PC-9 (cell line): ENCODE results near the gene TTBK2. TPM values are rescaled to one million over a fixed set of nuclear protein-coding genes. Genes with fewer than 3 reads are reported as not detected.

Source experiments
- BruUV-seq: library from RNA; stranded (reverse); fragments of 400-500 nt; replicated peaks from 2 replicates; lab custom pipeline; 2021; lab: Mats Ljungman, UMichigan
- CTCF ChIA-PET: fragments of 300-600 bp; sonication (Branson Sonifier 250); formaldehyde crosslinking; loops from one replicate; lab custom pipeline; 2022; ENCODE audit warnings: antibody characterized with exemption; lab: Charles Lee
- POLR2A ChIA-PET: fragments of 300-600 bp; sonication (Branson Sonifier 250); formaldehyde crosslinking; loops from one replicate; lab custom pipeline; 2022; ENCODE audit warnings: antibody characterized with exemption; ENCODE audit not compliant: unreplicated experiment; lab: Charles Lee
- DNase-seq, 2 experiments: peaks; one replicate each; pipeline versions ENCODE4 v3.0.0 to v3.0.0-alpha.2; 2015 to 2022; ENCODE audit warnings: mixed read lengths in 1 of 2
- H2AFZ ChIP-seq: fragments of 200-600 bp; sonication (generic); 2 replicates; pipeline ENCODE4 v1.8.1; 2017; ENCODE audit warnings: antibody characterized with exemption
- H3F3A ChIP-seq: fragments of 200-600 bp; sonication (generic); 2 replicates; pipeline ENCODE4 v1.8.1; 2017; ENCODE audit warnings: antibody characterized with exemption, mild to moderate bottlenecking, low read depth; ENCODE audit not compliant: insufficient read depth
- H3K27ac ChIP-seq: fragments of 200-600 bp; sonication (generic); 2 replicates; pipeline ENCODE4 v1.6.1; 2016; ENCODE audit warnings: mixed run types
- H3K27me3 ChIP-seq: fragments of 200-600 bp; sonication (generic); 2 replicates; pipeline ENCODE4 v1.6.1; 2016; ENCODE audit warnings: low read depth, mixed run types; ENCODE audit not compliant: insufficient read depth
- H3K36me3 ChIP-seq: fragments of 200-600 bp; sonication (generic); 2 replicates; pipeline ENCODE4 v1.6.1; 2016; ENCODE audit warnings: low read depth, mixed run types
- H3K4me1 ChIP-seq: fragments of 200-600 bp; sonication (generic); replicated peaks from 2 replicates; pipeline ENCODE4 v1.6.1; 2016; ENCODE audit warnings: mixed run types; ENCODE audit not compliant: insufficient read depth
- H3K4me2 ChIP-seq: fragments of 200-600 bp; sonication (generic); 2 replicates; pipeline ENCODE4 v1.6.1; 2017; ENCODE audit warnings: mixed run types
- H3K4me3 ChIP-seq: fragments of 200-600 bp; sonication (generic); 2 replicates; pipeline ENCODE4 v1.6.1; 2016; ENCODE audit warnings: mixed run types
- H3K79me2 ChIP-seq: fragments of 200-600 bp; sonication (generic); 2 replicates; pipeline ENCODE4 v1.6.1; 2017; ENCODE audit warnings: low read depth, mixed run types
- H3K9me2 ChIP-seq: fragments of 200-600 bp; sonication (generic); 2 replicates; pipeline ENCODE4 v1.8.1; 2017; ENCODE audit warnings: mild to moderate bottlenecking; ENCODE audit not compliant: insufficient read depth
- H3K9me3 ChIP-seq: fragments of 200-600 bp; sonication (generic); 2 replicates; pipeline ENCODE4 v1.8.1; 2016; ENCODE audit warnings: low read depth; ENCODE audit not compliant: insufficient read depth
- H4K20me1 ChIP-seq: fragments of 200-600 bp; sonication (generic); 2 replicates; pipeline ENCODE4 v1.8.1; 2017; ENCODE audit not compliant: insufficient read depth
- EZH2 ChIP-seq: fragments of 200-600 bp; sonication (generic); IDR thresholded peaks from 2 replicates; pipeline ENCODE4 v1.8.0; 2017; ENCODE audit warnings: antibody characterized with exemption, low read depth
- intact Hi-C: fragments of 100-400 bp; cut with micrococcal nuclease; formaldehyde crosslinking; loops from one replicate; pipeline ENCODE4 v1.10.0; 2022; ENCODE audit not compliant: unreplicated experiment
- total RNA-seq: library from RNA; stranded (reverse); gene quantifications from 2 replicates; pipeline ENCODE4 v1.2.3, GENCODE V29; 2021
- TF ChIP-seq, protein P1 (sequence below): fragments of 200-600 bp; sonication (generic); conservative IDR thresholded peaks from 2 replicates; pipeline ENCODE4 v1.6.1; 2017; ENCODE audit warnings: mixed run types, antibody characterized with exemption, mild to moderate bottlenecking, moderate library complexity

The TTBK2 gene
- total RNA-seq, 1 experiment from 2014 or later, result 22.6 TPM

DNA sequence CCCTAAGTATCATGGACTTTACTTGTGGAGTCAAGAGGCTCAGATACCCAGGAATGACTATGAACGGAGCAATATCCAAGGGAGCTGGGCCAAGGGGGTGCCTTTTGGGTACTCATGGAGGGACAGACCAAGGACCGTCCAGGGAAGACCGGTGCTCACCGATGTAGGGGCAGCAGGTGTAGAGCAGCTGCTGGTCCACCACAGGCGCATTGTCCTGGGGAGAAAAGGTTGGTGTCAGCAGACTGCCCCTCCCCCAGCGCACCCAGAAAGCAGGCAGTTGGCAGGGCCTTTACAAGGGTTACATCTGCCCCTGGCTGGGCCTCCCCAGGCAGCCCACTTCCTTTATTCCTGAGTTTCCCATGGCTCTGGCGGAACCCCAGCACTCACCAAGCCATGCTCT, 191.2 kb downstream of the TTBK2 start:
- Histone ChIP-seq H3K4me2 (no peak overlapping the region), H3F3A (no peaks in the 10 kb centered on the region), H3K4me3 (no peak overlapping the region), H3K4me1 (no peaks in the 10 kb centered on the region), H3K79me2 (no peaks in the 10 kb centered on the region), H3K27ac (no peak overlapping the region), H3K9me2 (no peaks in the 10 kb centered on the region), H2AFZ (no peak overlapping the region), H3K9me3 (no peaks in the 10 kb centered on the region), H4K20me1 (no peaks in the 10 kb centered on the region), H3K27me3 (no peaks in the 10 kb centered on the region), H3K36me3 (no peaks in the 10 kb centered on the region)
- intact Hi-C loops, result no loop called here
- ChIA-PET POLR2A (no interaction called here), CTCF (interaction anchor here (0.5 kb wide), 1 partner anchor 1149 kb away, joined by 7 read pairs; no protein-coding TSS in a partner anchor)
- TF ChIP-seq, protein P1, sequence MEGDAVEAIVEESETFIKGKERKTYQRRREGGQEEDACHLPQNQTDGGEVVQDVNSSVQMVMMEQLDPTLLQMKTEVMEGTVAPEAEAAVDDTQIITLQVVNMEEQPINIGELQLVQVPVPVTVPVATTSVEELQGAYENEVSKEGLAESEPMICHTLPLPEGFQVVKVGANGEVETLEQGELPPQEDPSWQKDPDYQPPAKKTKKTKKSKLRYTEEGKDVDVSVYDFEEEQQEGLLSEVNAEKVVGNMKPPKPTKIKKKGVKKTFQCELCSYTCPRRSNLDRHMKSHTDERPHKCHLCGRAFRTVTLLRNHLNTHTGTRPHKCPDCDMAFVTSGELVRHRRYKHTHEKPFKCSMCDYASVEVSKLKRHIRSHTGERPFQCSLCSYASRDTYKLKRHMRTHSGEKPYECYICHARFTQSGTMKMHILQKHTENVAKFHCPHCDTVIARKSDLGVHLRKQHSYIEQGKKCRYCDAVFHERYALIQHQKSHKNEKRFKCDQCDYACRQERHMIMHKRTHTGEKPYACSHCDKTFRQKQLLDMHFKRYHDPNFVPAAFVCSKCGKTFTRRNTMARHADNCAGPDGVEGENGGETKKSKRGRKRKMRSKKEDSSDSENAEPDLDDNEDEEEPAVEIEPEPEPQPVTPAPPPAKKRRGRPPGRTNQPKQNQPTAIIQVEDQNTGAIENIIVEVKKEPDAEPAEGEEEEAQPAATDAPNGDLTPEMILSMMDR, result no peak
- no peak for TF ChIP-seq EZH2
- no TSS peak for BruUV-seq
- DNase-seq, result no peak

DNA sequence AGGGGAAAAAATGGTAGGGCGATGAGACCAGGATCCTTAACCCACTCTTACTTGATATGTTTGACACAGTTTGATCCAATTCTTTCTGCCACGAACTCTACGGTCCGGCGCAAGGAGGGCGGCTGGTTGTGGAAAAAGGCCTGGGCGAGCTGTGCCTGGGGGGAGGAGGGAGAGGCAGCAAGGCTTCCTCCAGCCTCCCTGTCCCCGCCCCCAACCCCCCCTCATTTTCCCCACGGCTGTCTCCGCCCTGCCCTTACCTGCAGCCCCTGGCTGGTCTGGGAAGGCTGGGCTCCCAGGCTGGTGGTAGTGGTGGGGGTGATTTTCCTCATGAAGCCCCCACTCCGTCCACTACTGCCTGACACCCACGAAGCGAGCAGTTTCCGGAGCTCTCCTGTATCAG, 191.6 kb downstream of the TTBK2 start:
- CTCF ChIA-PET, result no interaction called here

DNA sequence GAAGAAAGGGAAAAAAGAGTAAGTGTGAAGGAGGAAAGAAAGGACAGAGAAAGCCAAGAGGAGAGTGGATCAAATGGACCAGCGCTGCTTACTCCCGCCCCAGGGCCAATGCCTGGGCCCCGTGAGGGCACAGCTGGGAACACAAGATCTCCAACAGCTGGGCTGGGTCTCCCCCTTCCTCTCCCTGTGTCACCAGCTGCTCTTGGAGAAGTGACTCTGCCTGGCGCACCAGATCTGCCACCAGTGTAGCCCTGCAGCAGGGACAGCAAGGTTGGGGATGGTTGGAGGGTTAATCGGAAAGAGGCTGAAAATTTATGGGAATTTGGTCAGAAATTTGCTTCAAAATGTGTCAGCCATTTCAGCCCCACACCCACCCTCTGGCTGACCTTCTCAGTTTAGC, 192.0 kb downstream of the TTBK2 start:
- Histone ChIP-seq H2AFZ (no peak overlapping the region), H3K79me2 (no peaks in the 10 kb centered on the region), H3K4me1 (no peaks in the 10 kb centered on the region), H3F3A (no peaks in the 10 kb centered on the region), H3K27ac (no peak overlapping the region), H3K27me3 (no peaks in the 10 kb centered on the region), H3K4me3 (no peak overlapping the region), H3K9me3 (no peaks in the 10 kb centered on the region), H4K20me1 (no peaks in the 10 kb centered on the region), H3K36me3 (no peaks in the 10 kb centered on the region), H3K9me2 (no peaks in the 10 kb centered on the region), H3K4me2 (no peak overlapping the region)
- CTCF ChIA-PET, result no interaction called here
- POLR2A ChIA-PET, result no interaction called here
- BruUV-seq, result no TSS peak
- DNase-seq, result no peak
- TF ChIP-seq, protein P1, result no peak
- no peak for TF ChIP-seq EZH2
- intact Hi-C loops, result no loop called here

More for the DNA sequence above, 191.6 kb downstream of the TTBK2 start:
- H3K36me3 ChIP-seq, result no peaks in the 10 kb centered on the region
- H3K4me3 ChIP-seq, result no peak overlapping the region
- H3K27me3 ChIP-seq, result no peaks in the 10 kb centered on the region
- H2AFZ ChIP-seq, result no peak overlapping the region
- intact Hi-C loops, result no loop called here
- no peaks in the 10 kb centered on the region for H4K20me1 ChIP-seq
- H3K9me3 ChIP-seq, result no peaks in the 10 kb centered on the region
- H3K27ac ChIP-seq, result no peak overlapping the region
- H3K79me2 ChIP-seq, result no peaks in the 10 kb centered on the region
- H3K4me1 ChIP-seq, result no peaks in the 10 kb centered on the region
- no peak for DNase-seq
- no TSS peak for BruUV-seq
- H3K4me2 ChIP-seq, result no peak overlapping the region
- TF ChIP-seq EZH2, result no peak
- TF ChIP-seq, protein P1, result no peak
- POLR2A ChIA-PET, result no interaction called here
- H3K9me2 ChIP-seq, result no peaks in the 10 kb centered on the region
- no peaks in the 10 kb centered on the region for H3F3A ChIP-seq
